HG03565 (cell line): ENCODE measurements around the gene SPATA13.

Source experiments
- ATAC-seq: cut with Tn5 transposase; IDR thresholded peaks from one replicate; pipeline ENCODE4 v1.9.1; 2021; ENCODE audit warnings: mild to moderate bottlenecking, moderate library complexity; ENCODE audit not compliant: unreplicated experiment

SPATA13 gene

DNA sequence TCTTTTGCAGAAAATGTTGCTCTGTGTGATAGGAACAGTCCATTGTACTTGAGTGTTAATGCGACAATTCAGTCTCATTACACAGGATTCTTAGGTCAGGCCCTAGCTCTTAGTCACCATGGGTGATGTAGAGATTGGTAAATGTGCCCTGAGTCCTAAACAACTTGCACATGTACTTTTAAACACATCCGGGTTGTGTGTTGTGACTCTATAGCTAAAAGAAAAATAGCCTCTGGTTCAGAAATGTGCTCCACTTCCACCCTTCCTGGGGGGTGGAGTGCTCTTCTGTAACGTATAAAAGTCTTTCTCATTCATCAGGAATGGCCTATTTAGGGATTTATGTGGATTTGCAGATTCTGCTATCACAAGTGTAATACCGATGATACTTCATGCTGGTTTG is 5.2 kb downstream of the SPATA13 start:
- no peak for ATAC-seq

DNA sequence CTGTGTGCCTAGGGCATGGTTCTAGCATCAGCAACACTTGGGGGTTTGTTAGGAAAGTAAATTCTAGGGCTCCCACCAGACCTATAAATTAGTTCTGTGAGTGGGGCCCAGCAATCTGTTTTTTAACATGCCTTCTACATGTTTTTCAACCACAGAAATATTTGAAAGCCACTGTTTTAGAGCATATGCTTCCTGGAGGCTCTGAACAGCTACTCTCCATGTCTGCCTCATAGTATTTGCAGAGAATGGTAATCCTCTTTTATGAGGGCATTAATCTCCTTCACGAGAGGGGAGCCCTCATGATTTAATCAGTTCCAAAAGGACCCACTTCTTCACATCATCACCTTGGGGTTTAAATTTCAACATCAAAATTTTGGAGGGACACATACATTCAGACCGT is 6.0 kb downstream of the SPATA13 start:
- no peak for ATAC-seq

DNA sequence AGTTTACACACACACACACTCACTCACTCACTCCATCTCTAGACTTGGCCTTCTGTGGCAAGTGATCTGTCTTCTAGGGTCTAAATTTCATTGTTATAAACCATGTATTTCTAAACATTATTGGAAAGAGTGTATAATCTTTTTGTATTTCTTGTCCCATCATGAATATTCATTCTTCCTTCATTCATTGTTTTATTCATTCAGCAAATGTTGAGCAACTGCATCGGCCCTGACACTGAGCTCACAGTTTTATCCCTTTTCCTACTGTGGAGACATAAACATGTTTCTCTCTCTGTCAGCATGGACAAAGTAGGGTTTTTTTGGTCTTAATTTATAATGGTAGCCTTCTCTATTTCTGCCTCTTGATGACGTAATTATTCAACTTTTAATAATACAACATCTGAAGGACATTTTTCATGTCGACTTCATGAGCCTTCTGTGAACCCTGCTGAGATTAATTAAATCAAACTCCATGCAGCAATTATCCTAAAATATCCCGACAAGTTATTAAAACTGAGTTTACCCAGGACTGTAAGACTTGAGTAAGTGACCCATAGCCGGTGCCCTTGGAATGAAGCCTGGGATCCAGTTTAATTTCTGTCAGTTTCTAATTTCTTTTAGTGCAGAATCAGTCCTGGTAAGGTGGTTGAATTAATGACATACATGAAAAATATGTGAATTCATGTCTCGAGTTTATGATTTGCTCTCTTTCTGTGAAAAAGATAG is 7.3 kb downstream of the SPATA13 start:
- ATAC-seq: no peak

DNA sequence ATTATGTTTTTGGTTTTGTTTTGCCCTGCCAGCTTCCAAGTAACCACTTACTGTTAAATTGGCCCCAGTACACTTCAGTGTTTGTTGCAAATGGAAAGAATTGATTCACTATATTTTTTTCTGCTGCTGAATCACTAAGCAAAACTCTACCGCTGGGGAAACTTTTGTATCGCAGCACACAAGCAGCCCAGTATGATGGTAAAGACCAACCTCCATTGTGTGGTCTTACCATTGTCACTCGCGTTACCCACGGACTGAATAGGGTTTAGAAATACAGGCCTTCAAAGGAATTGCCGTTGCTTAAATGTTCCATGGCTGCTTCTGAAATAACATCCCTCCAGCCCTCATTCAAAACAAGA is 7.9 kb downstream of the SPATA13 start:
- no peak for ATAC-seq

DNA sequence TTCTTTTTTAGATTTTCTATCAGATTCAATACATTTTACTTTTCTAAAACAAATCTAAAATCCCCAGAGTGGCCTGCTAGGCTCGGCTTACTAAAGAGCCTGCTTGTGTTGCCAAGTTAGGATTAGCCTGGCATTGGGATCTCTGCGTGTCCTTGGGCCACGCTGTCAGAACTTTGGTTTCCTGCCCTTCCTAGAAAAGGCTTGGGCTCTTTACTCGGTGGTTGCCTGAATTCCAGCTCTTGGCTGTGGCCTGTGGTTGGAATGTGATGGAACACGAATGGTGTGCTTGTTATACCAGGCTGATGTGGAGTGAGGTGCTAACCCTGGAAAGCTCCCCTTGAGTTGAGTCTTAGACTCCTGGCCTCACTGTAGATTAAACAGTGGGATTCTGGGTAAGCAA is 8.5 kb downstream of the SPATA13 start:
- no peak for ATAC-seq

DNA sequence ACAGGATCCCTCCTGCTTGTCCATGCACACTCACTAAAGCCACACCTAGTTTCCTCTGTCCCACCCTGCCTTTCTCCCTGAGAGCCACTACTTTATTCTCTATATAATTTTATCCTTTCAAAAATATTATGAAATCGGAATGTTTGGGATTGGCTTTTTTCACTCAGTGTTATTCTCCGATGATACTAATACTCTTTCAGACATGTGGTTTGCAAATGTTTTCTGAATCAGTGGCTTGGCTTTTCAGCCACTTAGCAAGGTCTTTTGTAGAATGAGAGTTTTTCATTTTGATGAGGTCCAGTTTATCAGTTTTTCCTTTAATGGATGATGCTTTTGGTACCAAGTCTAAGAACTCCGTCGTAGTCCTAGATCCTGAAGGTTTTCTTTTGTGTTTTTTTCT is 11.6 kb downstream of the SPATA13 start:
- ATAC-seq: no peak

DNA sequence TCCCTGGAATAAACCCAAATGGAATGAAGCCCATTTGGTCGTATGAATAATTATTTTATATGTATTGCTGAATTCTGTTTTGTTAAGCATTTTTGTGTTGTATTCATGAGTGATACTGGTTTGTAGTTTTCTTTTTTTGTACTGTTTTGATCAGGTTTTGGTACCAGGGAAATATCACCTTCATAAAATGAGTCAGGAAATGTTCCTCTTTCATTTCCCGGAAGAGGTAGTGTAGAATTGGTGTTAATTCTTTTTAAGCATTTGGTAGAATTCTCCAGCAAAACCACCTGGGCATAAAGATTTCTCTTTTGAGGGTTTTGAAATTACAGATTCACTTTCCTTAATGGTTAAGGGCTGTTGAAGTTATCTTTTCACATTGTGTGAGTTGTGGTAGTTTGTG is 13.3 kb downstream of the SPATA13 start:
- no peak for ATAC-seq

DNA sequence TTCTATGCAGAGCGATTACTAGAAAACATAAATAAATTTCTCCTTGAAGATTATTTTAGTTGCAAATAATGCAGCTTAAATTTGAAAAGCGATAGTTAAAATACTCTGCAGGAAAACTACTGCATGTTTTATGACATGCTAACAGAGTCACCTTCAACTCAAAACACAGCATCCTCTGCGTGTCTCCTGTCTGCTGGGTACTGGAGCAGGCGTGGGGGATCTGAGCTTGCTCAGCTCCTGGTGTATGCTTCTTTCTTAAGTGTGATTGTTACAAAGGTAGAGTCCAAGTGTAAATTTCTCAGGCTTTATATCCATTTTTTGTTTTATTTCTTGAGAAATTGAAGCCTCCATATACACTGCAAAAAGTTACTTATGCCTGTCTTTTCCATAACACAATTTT is 15.3 kb downstream of the SPATA13 start:
- no peak for ATAC-seq

DNA sequence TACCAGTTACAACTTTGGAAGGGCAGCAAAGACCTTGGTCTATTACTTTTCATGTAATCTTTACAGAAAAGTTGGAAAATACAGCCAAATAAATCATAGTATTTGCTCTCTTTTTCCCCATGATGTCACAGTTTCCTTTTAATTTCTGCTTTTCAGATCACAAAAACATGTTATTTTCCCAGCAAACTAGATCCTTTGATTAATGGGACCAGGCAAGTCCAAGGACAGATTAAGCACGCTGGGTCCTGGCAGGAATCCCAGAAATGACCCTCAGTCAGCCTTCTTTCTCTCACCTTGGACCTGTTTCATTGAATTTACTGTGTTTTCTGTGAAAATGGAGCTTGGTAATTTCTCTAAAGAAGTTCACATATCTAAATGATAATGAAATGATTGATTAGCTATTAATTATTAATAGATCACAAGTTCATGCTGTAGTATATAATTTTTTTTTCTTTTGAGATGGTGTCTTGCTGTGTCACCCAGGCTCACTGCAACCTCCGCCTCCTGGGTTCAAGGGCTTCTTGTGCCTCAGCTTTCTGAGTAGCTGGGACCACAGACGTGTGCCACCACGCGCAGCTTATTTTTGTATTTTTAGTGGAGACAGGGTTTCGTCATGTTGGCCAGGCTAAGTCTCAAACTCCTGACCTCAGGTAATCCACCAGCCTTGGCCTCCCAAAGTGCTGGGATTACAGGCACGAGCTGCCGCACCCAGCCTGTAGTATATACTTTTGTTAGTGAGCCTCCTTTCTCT is 16.0 kb downstream of the SPATA13 start:
- ATAC-seq: no peak

DNA sequence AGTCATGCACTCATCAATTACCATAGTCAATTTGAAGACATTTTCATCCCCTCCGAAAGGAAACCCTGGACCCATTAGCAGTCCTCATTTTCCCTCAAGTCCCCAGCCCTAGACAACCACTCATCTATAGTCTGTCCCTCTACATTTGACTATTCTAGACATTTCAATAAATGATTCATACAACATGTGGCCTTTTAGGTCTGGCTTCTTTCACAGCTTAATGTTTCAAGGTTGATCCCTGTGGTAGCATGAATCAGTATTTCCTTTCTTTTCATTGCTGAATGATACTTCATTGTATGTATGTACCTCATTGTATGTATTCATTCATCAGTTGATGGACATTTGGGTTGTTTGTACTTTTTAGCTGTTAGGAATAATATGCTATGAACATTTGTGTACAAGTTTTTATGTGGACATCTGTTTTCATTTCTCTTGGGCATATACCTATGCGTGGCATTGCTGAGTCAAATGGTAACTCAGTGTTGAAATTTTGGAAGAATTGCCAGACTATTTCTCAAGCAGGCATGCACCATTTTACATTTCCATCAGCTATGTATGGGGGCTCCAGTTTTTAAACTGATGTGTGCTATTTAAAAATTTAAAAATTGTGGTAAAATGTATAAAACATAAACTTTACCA is 18.4 kb downstream of the SPATA13 start:
- no peak for ATAC-seq

DNA sequence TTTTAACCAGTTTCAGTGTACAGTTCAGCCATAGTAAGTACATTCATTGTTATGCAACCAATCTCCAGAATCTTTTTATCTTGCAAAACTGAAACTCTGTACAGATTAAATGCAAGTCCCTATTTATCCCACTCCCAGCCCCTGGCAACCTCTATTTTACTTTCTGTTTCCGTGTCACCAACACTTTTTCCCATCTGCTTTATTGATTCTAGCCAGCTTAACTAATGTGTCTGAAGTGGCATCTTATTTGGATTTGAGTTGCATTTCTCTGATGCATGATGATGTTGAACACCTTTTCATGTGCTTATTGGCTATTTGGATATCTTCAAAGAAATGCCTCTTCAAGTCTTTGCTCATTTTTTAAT is 18.9 kb downstream of the SPATA13 start:
- ATAC-seq: no peak

DNA sequence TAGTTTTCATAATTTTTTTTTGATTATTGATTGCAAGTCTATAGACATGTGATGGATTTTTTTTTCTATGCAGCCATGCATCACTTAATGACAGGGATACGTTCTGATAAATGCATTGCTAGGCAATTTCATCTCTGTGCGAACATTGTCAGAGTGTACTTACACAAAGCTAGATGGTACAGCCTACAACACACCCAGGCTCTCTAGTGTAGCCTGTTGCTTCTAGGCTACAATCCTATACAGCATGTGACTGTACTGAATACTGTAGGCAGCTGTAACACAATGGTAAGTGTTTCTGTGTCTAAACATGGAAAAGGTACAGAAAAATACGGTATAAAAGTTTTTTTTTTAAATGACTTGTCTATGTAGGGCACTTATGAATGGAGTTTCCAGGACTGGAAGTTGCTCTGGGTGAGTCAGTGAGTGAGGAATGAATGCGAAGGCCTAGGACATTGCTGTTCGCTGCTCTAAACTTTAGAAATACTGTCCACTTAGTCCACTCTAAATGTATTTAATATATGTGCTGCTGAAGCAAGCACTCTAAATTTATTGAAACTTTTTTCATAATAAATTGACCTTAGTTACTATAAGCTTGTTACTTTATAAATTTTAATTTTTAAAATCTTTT is 20.3 kb downstream of the SPATA13 start:
- ATAC-seq: no peak

DNA sequence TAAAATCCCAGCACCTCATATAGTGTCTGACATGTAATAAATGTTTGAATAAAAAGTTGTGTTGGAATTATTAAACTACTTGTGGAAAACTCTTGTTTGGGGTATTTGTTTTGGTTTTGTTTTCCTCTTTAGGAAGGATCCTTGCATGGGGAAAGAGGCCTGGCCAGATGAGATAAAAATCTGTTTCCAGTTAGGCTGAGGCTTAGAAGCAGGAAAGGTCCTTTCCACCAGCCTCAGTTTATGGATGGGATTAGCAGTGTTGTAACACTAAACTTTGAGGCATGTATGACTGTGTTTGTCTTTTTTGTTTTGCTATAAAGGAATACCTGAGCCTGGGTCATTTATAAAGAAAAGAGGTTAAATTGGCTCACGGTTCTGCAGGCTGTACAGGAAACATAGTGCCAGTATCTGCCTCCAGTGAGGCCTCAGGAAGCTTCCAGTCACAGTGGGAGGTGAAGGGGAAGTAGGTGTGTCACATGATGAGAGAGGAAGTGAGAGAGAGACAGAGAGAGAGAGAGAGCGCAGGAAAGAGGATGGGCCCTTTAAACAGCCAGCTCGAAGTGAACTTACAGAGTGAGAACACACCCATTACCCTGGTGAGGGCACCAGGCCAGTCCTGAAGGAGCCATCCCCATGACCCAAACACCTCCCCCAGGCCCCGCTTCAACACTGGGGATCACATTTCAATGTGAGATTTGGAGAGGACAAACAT is 21.6 kb downstream of the SPATA13 start:
- ATAC-seq: no peak

DNA sequence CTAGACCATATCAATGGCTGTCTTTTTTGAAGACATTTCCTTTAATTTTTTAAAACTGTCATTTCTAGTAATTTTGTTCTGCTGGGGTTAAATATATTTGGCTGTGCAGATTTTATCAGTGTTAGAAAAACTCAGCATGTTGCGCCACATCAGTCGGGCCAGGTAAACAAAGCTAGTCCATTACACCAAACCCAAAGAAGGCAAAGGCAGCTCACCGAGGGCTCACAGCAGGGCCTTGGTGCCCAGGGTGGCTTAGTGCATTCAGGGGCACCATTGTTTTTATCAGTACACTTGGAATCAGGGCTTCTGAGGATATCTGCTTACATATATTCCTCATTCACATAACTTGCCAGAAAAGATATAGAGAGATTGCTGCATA is 22.2 kb downstream of the SPATA13 start:
- no peak for ATAC-seq

DNA sequence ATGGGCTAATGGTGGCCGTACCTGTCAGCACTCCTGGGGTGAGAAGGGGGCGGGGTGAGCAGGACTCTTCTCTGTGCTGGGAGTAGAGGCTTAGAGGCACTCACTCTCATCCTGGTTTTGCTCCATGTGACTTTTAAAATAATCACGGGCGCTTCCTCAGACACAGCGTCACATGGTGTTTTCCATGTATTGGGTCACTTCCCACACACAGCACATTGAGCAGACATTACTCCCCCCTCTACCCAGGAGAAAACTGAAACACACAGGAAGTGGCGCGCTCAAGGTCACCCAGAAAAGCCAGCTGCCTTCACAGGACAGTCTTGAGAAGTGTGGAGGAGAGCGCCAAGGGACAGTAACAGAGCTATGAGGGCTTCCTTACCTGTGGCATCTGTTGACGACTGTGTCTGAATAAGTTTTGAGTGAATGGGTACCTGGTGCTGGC is 23.2 kb downstream of the SPATA13 start:
- no peak for ATAC-seq

DNA sequence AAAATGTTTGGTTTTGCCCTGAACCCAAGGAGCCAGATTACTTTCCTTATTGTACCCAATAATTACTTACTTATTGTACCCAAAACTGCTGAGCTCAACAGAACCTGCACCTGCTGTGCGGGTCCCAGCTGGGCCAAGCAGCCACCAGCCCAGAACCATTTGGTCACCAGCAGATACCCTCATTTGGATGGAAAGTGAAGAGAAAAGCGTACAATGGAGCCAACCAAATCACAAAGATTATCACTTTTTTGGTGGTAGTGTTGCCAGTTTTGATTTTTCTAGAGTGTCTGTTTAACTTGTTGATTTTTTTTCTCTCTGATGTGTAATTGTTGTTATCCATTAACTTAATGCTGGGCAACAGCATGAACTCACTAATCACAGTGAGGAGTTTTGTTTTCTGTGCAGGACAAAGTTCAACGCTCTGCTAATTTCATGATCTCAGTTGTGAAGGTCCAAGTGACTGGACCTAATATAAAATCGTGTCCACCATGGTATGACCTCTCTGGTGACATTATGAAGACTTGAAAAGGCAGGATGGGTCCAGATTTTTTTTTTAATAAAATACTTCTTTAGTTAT is 23.8 kb downstream of the SPATA13 start:
- ATAC-seq: no peak

DNA sequence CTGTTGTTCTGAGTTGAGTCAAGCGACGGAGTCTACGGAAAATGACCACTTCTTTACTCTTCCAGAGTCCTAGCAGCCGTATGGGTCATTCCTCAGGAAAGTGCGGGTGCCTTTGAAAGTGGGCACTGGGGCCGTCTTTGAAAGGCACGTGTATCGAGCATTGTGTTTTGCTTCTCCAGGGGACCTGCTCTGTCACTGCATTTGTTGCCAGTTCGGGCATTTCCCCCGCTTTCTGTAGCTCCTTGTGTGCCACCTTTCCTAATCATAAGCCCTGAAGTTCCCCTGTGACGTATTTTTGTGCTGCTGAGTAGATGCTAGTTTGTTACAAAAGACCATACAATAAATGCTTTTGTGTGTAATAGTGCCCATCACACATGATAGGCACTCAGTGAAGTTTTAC is 24.4 kb downstream of the SPATA13 start:
- no peak for ATAC-seq

DNA sequence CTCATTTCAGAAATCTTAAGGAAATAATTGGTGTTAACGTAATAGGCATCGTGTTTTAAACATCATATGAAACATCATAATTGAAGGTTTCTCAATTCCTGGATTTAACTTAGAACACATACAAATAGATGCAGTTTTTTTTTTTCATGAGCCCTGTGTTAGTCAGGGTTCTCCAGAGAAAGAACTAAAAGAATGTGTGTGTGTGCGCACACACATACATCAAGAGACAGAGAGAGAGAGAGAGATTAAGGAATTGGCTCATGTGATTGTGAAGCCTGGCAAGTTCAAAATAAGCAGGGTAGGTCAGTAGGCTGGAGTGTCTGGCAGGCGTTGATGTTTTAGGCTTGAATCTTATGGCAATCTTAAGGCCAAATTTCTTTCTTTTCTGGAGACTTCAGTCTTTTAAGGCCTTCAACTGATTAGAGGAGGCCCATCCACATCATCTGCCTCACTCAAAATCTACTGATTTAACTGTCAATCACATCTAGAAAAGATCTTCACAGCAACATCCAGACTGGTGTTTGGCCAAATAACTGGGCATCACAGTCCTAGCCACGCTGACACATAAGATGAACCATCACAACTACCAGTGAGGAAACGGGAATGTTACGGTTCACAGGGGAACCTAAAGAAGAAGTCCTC is 25.2 kb downstream of the SPATA13 start:
- no peak for ATAC-seq

DNA sequence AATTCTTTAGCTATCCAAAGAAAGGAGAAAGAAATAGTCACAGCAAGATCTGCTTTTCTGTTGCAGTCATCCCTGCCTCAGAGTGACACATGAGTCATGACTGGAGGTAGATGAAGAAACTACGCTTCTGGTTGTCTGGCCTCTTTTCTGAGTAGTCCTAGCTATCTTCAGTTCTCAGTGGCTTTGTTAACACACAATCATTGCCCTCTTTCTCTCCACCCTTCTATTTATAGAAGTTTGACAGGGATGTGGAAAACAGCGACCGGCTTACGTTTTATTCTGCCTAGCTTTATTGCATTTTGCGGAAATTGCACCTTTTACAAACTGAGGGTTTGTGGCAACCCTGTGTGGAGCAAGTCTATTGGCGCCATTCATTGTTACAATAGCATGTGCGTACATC is 26.7 kb downstream of the SPATA13 start:
- ATAC-seq: no peak

DNA sequence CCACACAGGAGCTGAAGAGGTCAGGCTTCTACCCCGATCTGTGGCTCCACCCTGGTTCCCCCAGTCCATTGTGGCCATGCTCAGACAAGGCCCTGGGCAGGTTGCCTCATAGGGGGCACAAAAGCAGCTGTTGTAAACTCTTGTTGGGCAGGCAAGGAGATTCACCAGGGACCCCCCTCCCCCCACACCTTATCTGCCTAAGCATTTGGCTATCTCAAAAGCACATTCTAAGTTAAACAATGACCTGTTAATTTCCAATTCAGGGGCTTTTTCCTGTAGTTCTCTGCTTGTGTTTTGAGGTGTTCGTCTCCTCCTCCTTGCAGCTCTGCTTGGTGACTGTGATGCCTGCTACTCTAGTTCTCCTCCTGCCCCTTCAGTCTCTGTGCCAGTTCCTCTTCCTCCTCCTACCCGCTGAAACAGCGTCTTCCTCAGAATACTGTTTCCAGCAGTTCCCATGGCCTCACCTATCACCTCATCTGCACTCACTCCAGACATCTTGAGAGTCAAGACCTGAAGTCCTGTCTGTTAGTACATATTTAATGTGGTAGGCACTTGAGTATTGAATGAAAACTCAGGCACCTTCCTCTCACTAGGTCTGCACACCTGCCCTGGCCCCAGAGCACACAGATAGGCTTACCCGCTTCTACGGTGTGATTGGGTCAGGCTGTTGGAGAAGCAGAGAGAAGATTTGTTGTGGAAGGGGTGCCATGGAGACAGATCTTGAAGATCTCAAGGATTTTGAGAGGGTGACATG is 31.7 kb downstream of the SPATA13 start:
- ATAC-seq: no peak
